RWPE2 (cell line): Measurements from ENCODE around the gene ZMIZ1.
A peak's percentile ranks its signal among the peaks of the same experiment; 100 is the strongest.

Source experiments
- ATAC-seq: fragments of 200-7000 bp; cut with Tn5 transposase; 3 replicates; pipeline ENCODE4 v1.9.1; 2021; ENCODE audit warnings: low read depth
- DNase-seq: peaks from one replicate; pipeline ENCODE4 v3.0.0-alpha.2; 2020; ENCODE audit warnings: low spot score
- H3K27ac ChIP-seq: fragments of 450-650 bp; 2 replicates; pipeline ENCODE4 v1.5.1; 2017; ENCODE audit warnings: mild to moderate bottlenecking; ENCODE audit not compliant: poor library complexity, severe bottlenecking
- H3K27me3 ChIP-seq: fragments of 250-450 bp; sonication (Bioruptor Pico); 2 replicates; pipeline ENCODE4 v1.5.1; 2021; ENCODE audit warnings: mild to moderate bottlenecking, moderate library complexity; ENCODE audit not compliant: insufficient read depth, poor library complexity, severe bottlenecking
- H3K36me3 ChIP-seq: fragments of 250-450 bp; sonication (Bioruptor Pico); 2 replicates; pipeline ENCODE4 v1.5.1; 2020; ENCODE audit warnings: low read depth, mild to moderate bottlenecking, moderate library complexity
- H3K4me1 ChIP-seq: fragments of 250-450 bp; sonication (Bioruptor Pico); 2 replicates; pipeline ENCODE4 v1.5.1; 2021; ENCODE audit warnings: mild to moderate bottlenecking, moderate library complexity; ENCODE audit not compliant: insufficient read depth, poor library complexity, severe bottlenecking
- H3K4me3 ChIP-seq: fragments of 250-450 bp; sonication (Bioruptor Pico); 2 replicates; pipeline ENCODE4 v1.5.1; 2021; ENCODE audit warnings: mild to moderate bottlenecking, moderate library complexity; ENCODE audit not compliant: severe bottlenecking
- H3K9me3 ChIP-seq: fragments of 250-450 bp; sonication (Bioruptor Pico); 2 replicates; pipeline ENCODE4 v1.5.1; 2021; ENCODE audit warnings: mild to moderate bottlenecking, moderate library complexity; ENCODE audit not compliant: severe bottlenecking
- CTCF ChIP-seq: fragments of 450-650 bp; IDR thresholded peaks from one replicate; pipeline ENCODE4 v1.5.1; 2017; ENCODE audit warnings: mild to moderate bottlenecking, moderate library complexity; ENCODE audit not compliant: poor library complexity, severe bottlenecking

The ZMIZ1 gene

GRCh38 chr10:79188154-79188965 is 119.6 kb downstream of the ZMIZ1 start:
- H3K27ac ChIP-seq: no peak overlapping the region
- H3K27me3 ChIP-seq: no peaks in the 10 kb centered on the region
- DNase-seq (no peak), ATAC-seq (no peak)
- H3K9me3 ChIP-seq: peaks cover 2% of the 10 kb centered on the region
- no peak for TF ChIP-seq CTCF
- H3K36me3 ChIP-seq: peaks cover 10% of the 10 kb centered on the region; the same call in 1 of the 2 replicates
- no peak overlapping the region for H3K4me3 ChIP-seq
- H3K4me1 ChIP-seq: peaks cover 29% of the 10 kb centered on the region

- ATAC-seq (no peak), DNase-seq (no peak)
- H3K4me1 ChIP-seq: peaks cover 21% of the 10 kb centered on the region
- no peak overlapping the region for H3K27ac ChIP-seq
- peaks cover 10% of the 10 kb centered on the region; the same call in 1 of the 2 replicates for H3K36me3 ChIP-seq
- TF ChIP-seq CTCF: no peak
- peaks cover 2% of the 10 kb centered on the region for H3K9me3 ChIP-seq
- no peak overlapping the region for H3K4me3 ChIP-seq
- H3K27me3 ChIP-seq: no peaks in the 10 kb centered on the region
These were observed 120.4 kb downstream of the ZMIZ1 start for GRCh38 chr10:79189181-79189580.

- ATAC-seq (peak; percentile 56; the same call in 2 of the 3 replicates), DNase-seq (no peak)
- Histone ChIP-seq H3K9me3 (peaks cover 2% of the 10 kb centered on the region), H3K36me3 (peaks cover 10% of the 10 kb centered on the region; the same call in 1 of the 2 replicates), H3K4me3 (no peak overlapping the region), H3K27me3 (no peaks in the 10 kb centered on the region), H3K27ac (no peak overlapping the region), H3K4me1 (peaks cover 17% of the 10 kb centered on the region)
- no peak for TF ChIP-seq CTCF
These were observed 121.2 kb downstream of the ZMIZ1 start for GRCh38 chr10:79189853-79190435.

GRCh38 chr10:79190740-79191261 is 122.0 kb downstream of the ZMIZ1 start:
- H3K4me1 ChIP-seq: peaks cover 21% of the 10 kb centered on the region
- H3K36me3 ChIP-seq: peaks cover 10% of the 10 kb centered on the region; the same call in 1 of the 2 replicates
- no peak overlapping the region for H3K4me3 ChIP-seq
- ATAC-seq (no peak), DNase-seq (no peak)
- H3K9me3 ChIP-seq: peaks cover 2% of the 10 kb centered on the region
- no peak for TF ChIP-seq CTCF
- no peak overlapping the region for H3K27ac ChIP-seq
- no peaks in the 10 kb centered on the region for H3K27me3 ChIP-seq
